ENCODE measurements around the gene ETS1.

- TF ChIP-seq ZNF391 (tag by site-specific recombination; IDR thresholded peaks at IDR 0.05; ENCODE audit: borderline replicate concordance, low read depth), result no peak
- TF ChIP-seq ZNF518A (tag by site-specific recombination; conservative IDR thresholded peaks at IDR 0.05; ENCODE audit: low read depth), result no peak
- TF ChIP-seq TCF7L2 (IDR thresholded peaks at IDR 0.05; ENCODE audit: borderline replicate concordance, low read depth, low read length), result no peak
- no peak for TF ChIP-seq CTCF (tag by site-specific recombination; IDR thresholded peaks at IDR 0.05)
- TF ChIP-seq ZFP3 (tag by site-specific recombination; IDR thresholded peaks at IDR 0.05; ENCODE audit: low read depth), result no peak
- no peak for TF ChIP-seq ZNF24 (tag by site-specific recombination; IDR thresholded peaks at IDR 0.05)
Measured at GRCh38 chr11:128499613-128500253, 87.6 kb downstream of the ETS1 start.

Data from HEK293 (cell line).